KG1 (cell line): ENCODE data around the gene HSBP1.
A peak's percentile ranks its signal among the peaks of the same experiment; 100 is the strongest.

ENCODE experiments used
- DNase-seq: peaks from one replicate; lab custom pipeline; 2025; lab: John Stamatoyannopoulos, UW

The HSBP1 gene

GRCh38 chr16:83803811-83804210, 4.0 kb upstream of the HSBP1 start:
- no peak for DNase-seq

GRCh38 chr16:83804366-83804765, 3.4 kb upstream of the HSBP1 start:
- no peak for DNase-seq

GRCh38 chr16:83806036-83806435, 1.7 kb upstream of the HSBP1 start:
- DNase-seq = peak; percentile 23

- DNase-seq = no peak
Observed at GRCh38 chr16:83806731-83807130, 1.0 kb upstream of the HSBP1 start.

GRCh38 chr16:83807327-83807709, 460 bp upstream of the HSBP1 start:
- DNase-seq = no peak

GRCh38 chr16:83808573-83809014, 816 bp downstream of the HSBP1 start:
- no peak for DNase-seq

GRCh38 chr16:83809092-83809491, 1.3 kb downstream of the HSBP1 start:
- DNase-seq = no peak

- DNase-seq = no peak
Observed at GRCh38 chr16:83810901-83811300, 3.1 kb downstream of the HSBP1 start.

GRCh38 chr16:83813823-83814658, 6.3 kb downstream of the HSBP1 start:
- DNase-seq = no peak

- DNase-seq = no peak
Observed at GRCh38 chr16:83814659-83814985, 6.8 kb downstream of the HSBP1 start.

- DNase-seq = no peak
Observed at GRCh38 chr16:83817022-83817421, 9.2 kb downstream of the HSBP1 start.

GRCh38 chr16:83818276-83818675, 10.5 kb downstream of the HSBP1 start:
- DNase-seq = no peak

- DNase-seq = no peak
Observed at GRCh38 chr16:83819361-83819760, 11.6 kb downstream of the HSBP1 start.

GRCh38 chr16:83826146-83826913, 18.6 kb downstream of the HSBP1 start:
- DNase-seq = peak; percentile 74

GRCh38 chr16:83830091-83830768, 22.5 kb downstream of the HSBP1 start:
- DNase-seq = no peak

GRCh38 chr16:83830769-83831455, 23.1 kb downstream of the HSBP1 start:
- DNase-seq = no peak

GRCh38 chr16:83831456-83831987, 23.7 kb downstream of the HSBP1 start:
- no peak for DNase-seq

- no peak for DNase-seq
Observed at GRCh38 chr16:83833921-83834320, 26.1 kb downstream of the HSBP1 start.

GRCh38 chr16:83835586-83836566, 28.1 kb downstream of the HSBP1 start:
- DNase-seq = no peak

GRCh38 chr16:83837566-83837965, 29.8 kb downstream of the HSBP1 start:
- DNase-seq = no peak

- no peak for DNase-seq
Observed at GRCh38 chr16:83838151-83838550, 30.4 kb downstream of the HSBP1 start.
